ENCODE measurements around the gene SH3PXD2B. TPM values are rescaled to one million over a fixed set of nuclear protein-coding genes. Genes with fewer than 3 reads are reported as not detected.

Gene SH3PXD2B
- total and polyA plus RNA-seq, 2 donors (not counting 1 experiment from before 2014, with no cell fraction given): not detected

- WGBS (ENCODE audit: insufficient coverage): under 1% methylated on average over 62 of the region's 79 CpGs
- no peaks in the 10 kb centered on the region for H3K9me3 ChIP-seq (ENCODE audit: control extremely low read depth in 1 of 3, control insufficient read depth in 2 of 3, insufficient read depth in 1 of 3, low read length in 2 of 3)
- Mint-ChIP-seq H3K27me3 (no peaks in the 10 kb centered on the region), H3K4me3 (peak overlapping the region; percentile 93), H3K9me3 (ENCODE audit: insufficient read depth) (no peaks in the 10 kb centered on the region), H3K4me1 (peaks cover 20% of the 10 kb centered on the region), H3K27ac (peak overlapping the region; percentile 72)
- H3K4me1 ChIP-seq (ENCODE audit: control insufficient read depth in 2 of 2, insufficient read depth in 2 of 2, low read length in 2 of 2): peaks cover 16 to 17% of the 10 kb centered on the region in 2 donors
- POLR2A ChIA-PET: interaction anchor here (1.1 kb wide), 1 partner anchor 97 kb away, joined by 5 read pairs; no protein-coding TSS in a partner anchor
- DNase-seq (peak; percentile 88), ATAC-seq (ENCODE audit: low read depth) (peak; percentile 90)
- peaks cover 9% of the 10 kb centered on the region for H4K20me1 ChIP-seq (ENCODE audit: control insufficient read depth, insufficient read depth, low read length, poor library complexity, severe bottlenecking)
- H3K36me3 ChIP-seq (replicated peaks in 1 of 2; ENCODE audit: control extremely low read depth in 1 of 2, control insufficient read depth in 1 of 2, extremely low read depth in 1 of 2, insufficient read depth in 2 of 2, low read length in 1 of 2): no peaks in the 10 kb centered on the region
- peak overlapping the region in 1 of 2 donors; percentile 64 for H3K27ac ChIP-seq (ENCODE audit: low read length in 2 of 2)
- H3K79me2 ChIP-seq (ENCODE audit: control insufficient read depth, insufficient read depth, low read length): peaks cover 43% of the 10 kb centered on the region
- CTCF ChIA-PET: interaction anchor here (0.6 to 2.6 kb wide), 7 partner anchors 8 to 372 kb away, joined by 3 to 17 read pairs (median 8); no protein-coding TSS in a partner anchor
- peak overlapping the region; percentile 96 for H2AFZ ChIP-seq (ENCODE audit: insufficient read depth, low read depth, low read length, poor library complexity, severe bottlenecking)
- H3K9ac ChIP-seq (ENCODE audit: low read length): peak overlapping the region; percentile 87
- peak overlapping the region; percentile 98 for H3K4me2 ChIP-seq (replicated peaks; ENCODE audit: low read depth, low read length, poor library complexity, severe bottlenecking)
- TF ChIP-seq EZH2 (IDR thresholded peaks at IDR 0.05; ENCODE audit: borderline replicate concordance, insufficient read depth, low read depth, low read length, poor library complexity, severe bottlenecking) (no peak), CTCF (IDR thresholded peaks at IDR 0.05) (no peak)
- peak overlapping the region; percentile 38 to 87 (median 79) for H3K4me3 ChIP-seq (ENCODE audit: control extremely low read depth in 1 of 5, extremely low read depth in 1 of 5, insufficient read depth in 1 of 5, low read depth in 2 of 5, low read length in 4 of 5)
- H3K27me3 ChIP-seq (replicated peaks in 1 of 4; ENCODE audit: control extremely low read depth in 1 of 4, control insufficient read depth in 3 of 4, insufficient read depth in 4 of 4, low read length in 3 of 4): no peaks in the 10 kb centered on the region
- intact Hi-C loops (cut with micrococcal nuclease): loop anchor here (1.0 to 5.0 kb wide), 5 partner anchors 9 to 773 kb away; partner anchors contain the start of genes CREBRF and STK10
These were observed 170.3 kb downstream of the SH3PXD2B start for GRCh38 chr5:172283862-172284610.

All from B cell (primary cell).